ENCODE data around the gene RFNG. TPM values are rescaled to one million over a fixed set of nuclear protein-coding genes. Genes with fewer than 3 reads are reported as not detected.

Gene RFNG
- total RNA-seq, 1 experiment from 2014 or later: 46.7 TPM

DNA sequence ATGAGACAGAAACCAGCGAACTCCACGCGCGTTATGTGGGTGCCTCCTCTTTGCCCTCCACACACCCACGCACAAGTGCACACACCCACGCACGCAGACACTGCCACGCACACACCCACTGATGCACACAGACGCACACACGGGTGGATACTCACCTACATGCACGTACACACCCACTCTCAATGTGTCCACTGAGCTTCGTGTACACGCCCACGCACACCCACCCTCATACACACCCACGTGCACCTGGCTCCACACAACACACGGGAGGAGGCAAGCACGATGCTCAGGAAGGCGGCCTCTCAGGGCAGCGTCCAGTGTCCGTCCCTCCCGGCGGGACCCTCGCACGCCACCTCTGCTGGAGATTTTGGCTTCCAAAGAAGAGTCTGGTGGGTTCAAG lies 4.2 kb downstream of the RFNG start:
- TF ChIP-seq EZH2 (IDR thresholded peaks at IDR 0.05; ENCODE audit: low read length, unreplicated experiment) (no peak), EZH2phosphoT487 (IDR thresholded peaks at IDR 0.05; ENCODE audit: borderline replicate concordance, low read length) (no peak)
- TF ChIP-seq, protein P1, sequence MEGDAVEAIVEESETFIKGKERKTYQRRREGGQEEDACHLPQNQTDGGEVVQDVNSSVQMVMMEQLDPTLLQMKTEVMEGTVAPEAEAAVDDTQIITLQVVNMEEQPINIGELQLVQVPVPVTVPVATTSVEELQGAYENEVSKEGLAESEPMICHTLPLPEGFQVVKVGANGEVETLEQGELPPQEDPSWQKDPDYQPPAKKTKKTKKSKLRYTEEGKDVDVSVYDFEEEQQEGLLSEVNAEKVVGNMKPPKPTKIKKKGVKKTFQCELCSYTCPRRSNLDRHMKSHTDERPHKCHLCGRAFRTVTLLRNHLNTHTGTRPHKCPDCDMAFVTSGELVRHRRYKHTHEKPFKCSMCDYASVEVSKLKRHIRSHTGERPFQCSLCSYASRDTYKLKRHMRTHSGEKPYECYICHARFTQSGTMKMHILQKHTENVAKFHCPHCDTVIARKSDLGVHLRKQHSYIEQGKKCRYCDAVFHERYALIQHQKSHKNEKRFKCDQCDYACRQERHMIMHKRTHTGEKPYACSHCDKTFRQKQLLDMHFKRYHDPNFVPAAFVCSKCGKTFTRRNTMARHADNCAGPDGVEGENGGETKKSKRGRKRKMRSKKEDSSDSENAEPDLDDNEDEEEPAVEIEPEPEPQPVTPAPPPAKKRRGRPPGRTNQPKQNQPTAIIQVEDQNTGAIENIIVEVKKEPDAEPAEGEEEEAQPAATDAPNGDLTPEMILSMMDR (conservative IDR thresholded peaks at IDR 0.05; ENCODE audit: low read depth, low read length): no peak
- Histone ChIP-seq H3K9ac (ENCODE audit: low read length) (no peak overlapping the region), H4K20me1 (ENCODE audit: low read length) (no peaks in the 10 kb centered on the region), H3K79me2 (ENCODE audit: low read length) (peaks cover 13% of the 10 kb centered on the region), H3K9me3 (ENCODE audit: low read length) (no peaks in the 10 kb centered on the region), H3K4me1 (ENCODE audit: insufficient read depth, low read length) (no peaks in the 10 kb centered on the region; the same call in 1 of the 2 replicates), H3F3A (ENCODE audit: low read length, unreplicated experiment) (no peaks in the 10 kb centered on the region), H3K27ac (ENCODE audit: low read length) (no peak overlapping the region), H3K27me3 (ENCODE audit: low read length) (no peaks in the 10 kb centered on the region), H2AFZ (ENCODE audit: low read length) (no peak overlapping the region), H3K4me2 (ENCODE audit: low read length) (no peak overlapping the region), H3K9me2 (replicated peaks; ENCODE audit: low read length) (no peaks in the 10 kb centered on the region), H3K36me3 (ENCODE audit: low read depth, low read length) (no peaks in the 10 kb centered on the region; the same call in 1 of the 2 replicates), H3K4me3 (ENCODE audit: low read length) (no peak overlapping the region)
- POLR2A ChIA-PET (ENCODE audit: unreplicated experiment): interaction anchor here (0.7 kb wide), 1 partner anchor 1017 kb away, joined by 6 read pairs; no protein-coding TSS in a partner anchor
- DNase-seq: no peak
- intact Hi-C loops (cut with micrococcal nuclease): no loop called here
- BruUV-seq (replicated peaks): no TSS peak
- CTCF ChIA-PET: no interaction called here
- ATAC-seq: no peak

DNA sequence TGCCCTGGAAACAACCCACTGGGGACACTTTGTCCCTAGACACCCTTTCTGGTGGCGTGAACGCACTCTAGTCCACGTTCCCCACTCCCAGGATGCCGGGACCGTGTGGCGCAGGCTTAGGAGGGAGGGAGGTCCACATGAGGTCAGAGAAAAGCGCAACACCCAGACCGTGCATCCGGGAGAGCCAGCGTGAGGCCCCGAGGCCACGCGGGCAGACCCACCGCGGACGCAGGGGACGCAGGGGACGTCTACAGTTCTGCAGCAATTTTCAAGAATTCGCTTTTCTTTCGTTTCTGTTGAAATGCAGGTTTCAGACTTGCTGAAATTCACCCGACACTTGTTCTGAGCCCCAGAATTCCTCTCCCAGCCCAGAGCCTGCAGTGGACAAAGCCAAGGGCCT lies 4.7 kb downstream of the RFNG start:
- no peaks in the 10 kb centered on the region for H4K20me1 ChIP-seq (ENCODE audit: low read length)
- TF ChIP-seq, protein P1 (conservative IDR thresholded peaks at IDR 0.05; ENCODE audit: low read depth, low read length): no peak
- TF ChIP-seq EZH2phosphoT487 (IDR thresholded peaks at IDR 0.05; ENCODE audit: borderline replicate concordance, low read length) (no peak), EZH2 (IDR thresholded peaks at IDR 0.05; ENCODE audit: low read length, unreplicated experiment) (no peak)
- no peak overlapping the region for H3K4me3 ChIP-seq (ENCODE audit: low read length)
- no peak overlapping the region for H2AFZ ChIP-seq (ENCODE audit: low read length)
- intact Hi-C loops (cut with micrococcal nuclease): no loop called here
- ChIA-PET CTCF (no interaction called here), POLR2A (ENCODE audit: unreplicated experiment) (no interaction called here)
- no peaks in the 10 kb centered on the region for H3K9me3 ChIP-seq (ENCODE audit: low read length)
- DNase-seq: no peak
- H3K4me1 ChIP-seq (ENCODE audit: insufficient read depth, low read length): no peaks in the 10 kb centered on the region; the same call in 1 of the 2 replicates
- H3K27me3 ChIP-seq (ENCODE audit: low read length): no peaks in the 10 kb centered on the region
- ATAC-seq: no peak
- H3K9me2 ChIP-seq (replicated peaks; ENCODE audit: low read length): no peaks in the 10 kb centered on the region
- no peak overlapping the region for H3K27ac ChIP-seq (ENCODE audit: low read length)
- BruUV-seq (replicated peaks): no TSS peak
- no peak overlapping the region for H3K4me2 ChIP-seq (ENCODE audit: low read length)
- no peak overlapping the region for H3K9ac ChIP-seq (ENCODE audit: low read length)
- H3K79me2 ChIP-seq (ENCODE audit: low read length): peaks cover 8% of the 10 kb centered on the region
- no peaks in the 10 kb centered on the region for H3F3A ChIP-seq (ENCODE audit: low read length, unreplicated experiment)
- no peaks in the 10 kb centered on the region; the same call in 1 of the 2 replicates for H3K36me3 ChIP-seq (ENCODE audit: low read depth, low read length)

DNA sequence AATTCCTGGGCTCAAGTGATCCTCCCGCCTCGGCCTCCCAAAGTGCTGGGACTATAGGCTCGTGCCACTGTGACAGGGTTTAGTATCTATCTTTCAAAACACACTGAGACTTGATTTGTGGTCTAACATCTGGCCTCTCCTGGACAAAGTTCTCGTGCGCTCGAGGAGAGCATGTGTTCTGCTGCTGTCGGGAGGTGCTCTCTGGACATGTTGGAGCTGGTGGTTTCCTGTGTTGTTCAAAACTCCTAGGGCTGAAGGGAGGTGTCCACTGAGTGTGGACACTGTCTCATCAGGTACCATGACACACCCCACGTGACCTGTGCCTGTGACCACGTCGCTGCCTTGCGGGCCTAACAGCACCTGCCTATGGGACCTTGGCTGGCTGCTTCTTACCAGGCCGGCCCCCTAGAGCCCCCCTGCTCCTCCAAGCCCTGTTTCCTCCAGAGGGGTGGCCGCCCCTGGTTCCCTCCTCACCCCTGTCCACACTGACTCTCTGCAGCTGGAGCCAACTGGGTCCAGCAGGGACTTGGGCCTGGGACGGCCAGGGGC lies 5.6 kb downstream of the RFNG start:
- no peaks in the 10 kb centered on the region for H3K9me2 ChIP-seq (replicated peaks; ENCODE audit: low read length)
- no peak overlapping the region for H3K4me2 ChIP-seq (ENCODE audit: low read length)
- CTCF ChIA-PET: no interaction called here

More for the DNA sequence above, 5.6 kb downstream of the RFNG start:
- H3K27ac ChIP-seq (ENCODE audit: low read length): no peak overlapping the region
- no peaks in the 10 kb centered on the region for H4K20me1 ChIP-seq (ENCODE audit: low read length)
- intact Hi-C loops (cut with micrococcal nuclease): no loop called here
- no peaks in the 10 kb centered on the region; the same call in 1 of the 2 replicates for H3K36me3 ChIP-seq (ENCODE audit: low read depth, low read length)
- DNase-seq (no peak), ATAC-seq (no peak; the same call in 1 of the 2 replicates)
- no peaks in the 10 kb centered on the region for H3K9me3 ChIP-seq (ENCODE audit: low read length)
- POLR2A ChIA-PET (ENCODE audit: unreplicated experiment): interaction anchor here (0.6 kb wide), 1 partner anchor 24 kb away, joined by 3 read pairs; the partner anchor contains the start of gene CENPX
- H3K4me1 ChIP-seq (ENCODE audit: insufficient read depth, low read length): no peaks in the 10 kb centered on the region; the same call in 1 of the 2 replicates
- BruUV-seq (replicated peaks): no TSS peak
- H3K27me3 ChIP-seq (ENCODE audit: low read length): no peaks in the 10 kb centered on the region
- H3K79me2 ChIP-seq (ENCODE audit: low read length): peaks cover 6% of the 10 kb centered on the region
- H3F3A ChIP-seq (ENCODE audit: low read length, unreplicated experiment): no peaks in the 10 kb centered on the region
- H3K4me3 ChIP-seq (ENCODE audit: low read length): no peak overlapping the region
- no peak overlapping the region for H3K9ac ChIP-seq (ENCODE audit: low read length)
- TF ChIP-seq, protein P1 (conservative IDR thresholded peaks at IDR 0.05; ENCODE audit: low read depth, low read length): no peak
- no peak for TF ChIP-seq EZH2phosphoT487 (IDR thresholded peaks at IDR 0.05; ENCODE audit: borderline replicate concordance, low read length)
- no peak for TF ChIP-seq EZH2 (IDR thresholded peaks at IDR 0.05; ENCODE audit: low read length, unreplicated experiment)
- no peak overlapping the region for H2AFZ ChIP-seq (ENCODE audit: low read length)
